K562 (cell line): ENCODE data around the gene ATP6V0D1. TPM values are rescaled to one million over a fixed set of nuclear protein-coding genes. Genes with fewer than 3 reads are reported as not detected.

Experiments
- ARID3A ChIP-seq: IDR thresholded peaks from 2 replicates; pipeline ENCODE4 v1.6.1; 2012; ENCODE audit warnings: low read depth, low read length, improper control_type of control experiment, borderline replicate concordance
- ATF1 ChIP-seq, 2 experiments: fragments of 450-650 bp in 1 of 2; IDR thresholded peaks; 2 replicates each; pipeline ENCODE4 v1.6.1; 2016; ENCODE audit warnings: missing compliant biosample characterization in 1 of 2, missing genetic modification characterization in 1 of 2
- CBFA2T3 ChIP-seq: fragments of 450-650 bp; IDR thresholded peaks from 2 replicates; pipeline ENCODE4 v1.6.1; 2017
- CBX3 ChIP-seq, 2 experiments: IDR thresholded peaks; 1 replicate in 1 of 2; 2 replicates in 1 of 2; pipeline ENCODE4 v1.6.1; 2012; ENCODE audit warnings: inconsistent platforms in 2 of 2, low read length in 2 of 2, borderline replicate concordance in 1 of 2, control low read depth in 1 of 2
- CSDE1 ChIP-seq, 2 experiments: fragments of 450-650 bp; IDR thresholded peaks; 2 replicates each; pipeline ENCODE4 v1.6.1; 2016; ENCODE audit warnings: mild to moderate bottlenecking in 1 of 2
- ETS1 ChIP-seq: conservative IDR thresholded peaks from 2 replicates; pipeline ENCODE4 v1.6.1; 2011; ENCODE audit warnings: low read depth, mild to moderate bottlenecking, low read length; ENCODE audit not compliant: control insufficient read depth
- GATAD2A ChIP-seq: fragments of 450-650 bp; IDR thresholded peaks from 2 replicates; pipeline ENCODE4 v1.6.1; 2017
- KLF16 ChIP-seq: IDR thresholded peaks from 2 replicates; pipeline ENCODE4 v1.6.1; 2016; ENCODE audit warnings: antibody characterized with exemption
- MBD1 ChIP-seq: fragments of 250-450 bp; sonication (Bioruptor Pico); IDR thresholded peaks from 2 replicates; pipeline ENCODE4 v1.8.0; 2022; ENCODE audit warnings: inconsistent platforms
- MTA2 ChIP-seq: fragments of 450-650 bp; IDR thresholded peaks from 2 replicates; pipeline ENCODE4 v1.6.1; 2016; ENCODE audit warnings: low read depth
- MTA3 ChIP-seq: fragments of 450-650 bp; formaldehyde crosslinking; IDR thresholded peaks from 2 replicates; pipeline ENCODE4 v1.6.1; 2017; ENCODE audit warnings: mild to moderate bottlenecking, borderline replicate concordance
- NFATC3 ChIP-seq: fragments of 450-650 bp; IDR thresholded peaks from 2 replicates; pipeline ENCODE4 v1.6.1; 2017; ENCODE audit warnings: mild to moderate bottlenecking
- PRPF4 ChIP-seq: fragments of 200-400 bp; formaldehyde crosslinking; IDR thresholded peaks from one replicate; pipeline ENCODE4 v1.6.1; 2017; ENCODE audit warnings: low read length, low read depth, mild to moderate bottlenecking; ENCODE audit not compliant: insufficient read depth, poor library complexity, severe bottlenecking
- TBL1XR1 ChIP-seq, 2 experiments: IDR thresholded peaks; 2 replicates each; pipeline ENCODE4 v1.6.1; 2012; ENCODE audit warnings: improper control_type of control experiment in 2 of 2, low read length in 2 of 2, mild to moderate bottlenecking in 1 of 2
- ZKSCAN1 ChIP-seq: fragments of 150-350 bp; IDR thresholded peaks from 2 replicates; pipeline ENCODE4 v1.6.1; 2016; ENCODE audit warnings: low read depth, low read length
- ZNF395 ChIP-seq: fragments of 200-800 bp; sonication (Bioruptor generic); IDR thresholded peaks from 2 replicates; pipeline ENCODE4 v1.6.1; 2017; ENCODE audit warnings: missing genetic modification characterization, missing compliant biosample characterization
- ZNF398 ChIP-seq: fragments of 250-450 bp; sonication (Bioruptor Pico); IDR thresholded peaks from 2 replicates; pipeline ENCODE4 v1.8.0; 2021; ENCODE audit warnings: moderate library complexity, mild to moderate bottlenecking, inconsistent platforms
- ZNF589 ChIP-seq: fragments of 200-800 bp; sonication (Bioruptor generic); IDR thresholded peaks from 2 replicates; pipeline ENCODE4 v1.6.1; 2016; ENCODE audit warnings: low read depth, missing genetic modification characterization, missing compliant biosample characterization
- polyA plus RNA-seq, 8 experiments: library from polyadenylated mRNA; depleted of rRNA in 4 of 8; stranded (reverse) in 5 of 8; unstranded in 3 of 8; fragments of >200 nt; fragmentation: Nextera tagmentation in 2 of 8; fragmentation: Illumina TruSeq in 1 of 8; extraction: Ambion mirVana in 2 of 8; extraction: Trizol in 1 of 8; gene quantifications; 2 replicates each; pipeline versions ENCODE4 v1.2.1 to v1.2.3, GENCODE V29; 2011 to 2014; ENCODE audit warnings: inconsistent platforms in 1 of 8, missing spikeins in 1 of 8
- total RNA-seq, 7 experiments: library from RNA; depleted of rRNA in 6 of 7; stranded (reverse); fragments of >200 nt in 6 of 7; fragmentation: Illumina TruSeq in 2 of 7; extraction: Trizol in 2 of 7; gene quantifications; 2 replicates each; pipeline versions ENCODE4 v1.2.1 to v1.2.3, GENCODE V29; 2011 to 2021; ENCODE audit warnings: low replicate concordance in 1 of 7

Gene ATP6V0D1
- total and polyA plus RNA-seq, 9 of the 15 experiments (the other 6 are each of a cell fraction or from before 2014, with no cell fraction given) = 23.2 to 69.7 (median 45.6) TPM

GRCh38 chr16:67460168-67460567 lies 20.8 kb downstream of the ATP6V0D1 start (continued):
- TF ChIP-seq ARID3A (no peak), MTA2 (peak; percentile 77), ETS1 (0 out of 2 replicates have a peak, but pooled peaks have one; percentile 43), NFATC3 (no peak), CSDE1 (IDR thresholded peaks at IDR 0.05) (no peak), ZNF395 (CRISPR knock-in tag) (peak; percentile 49; the same call in 1 of the 2 replicates), ATF1 (CRISPR knock-in tag; IDR thresholded peaks at IDR 0.05) (no peak), ATF1 (tag; IDR thresholded peaks at IDR 0.05) (no peak), MBD1 (no peak), ZNF589 (CRISPR knock-in tag) (no peak), CBX3 (IDR thresholded peaks at IDR 0.05; ENCODE audit: borderline replicate concordance in 1 of 2, low read length in 2 of 2) (peak in 1 of 2 experiments; percentile 57; a peak in 1 of 3 replicates), ZKSCAN1 (peak; percentile 35; the same call in 1 of the 2 replicates), ZNF398 (no peak), TBL1XR1 (IDR thresholded peaks at IDR 0.05; ENCODE audit: low read length in 2 of 2) (0 out of 4 replicates have a peak, but pooled peaks of 1 of the 2 experiments have one; percentile 25), KLF16 (peak; percentile 81), CBFA2T3 (peak; percentile 94), GATAD2A (0 out of 2 replicates have a peak, but pooled peaks have one; percentile 8), PRPF4 (no peak), MTA3 (no peak)
